GM23338 (cell line): ENCODE data around the gene HLCS.

ENCODE experiments used
- EZH2 ChIP-seq: fragments of 200-600 bp; sonication (generic); IDR thresholded peaks from one replicate; pipeline ENCODE4 v1.8.0; 2017; ENCODE audit warnings: antibody characterized with exemption, mild to moderate bottlenecking, low read depth; ENCODE audit not compliant: unreplicated experiment
- EZH2phosphoT487 ChIP-seq: fragments of 200-600 bp; sonication (generic); IDR thresholded peaks from one replicate; pipeline ENCODE4 v1.8.1; 2018; ENCODE audit warnings: antibody characterized with exemption; ENCODE audit not compliant: unreplicated experiment
- JUNB ChIP-seq: IDR thresholded peaks from one replicate; pipeline ENCODE4 v1.6.1; 2016; ENCODE audit warnings: antibody characterized with exemption; ENCODE audit not compliant: unreplicated experiment
- POLR2AphosphoS5 ChIP-seq: IDR thresholded peaks from 2 replicates; pipeline ENCODE4 v1.6.1; 2016; ENCODE audit warnings: antibody characterized with exemption, low read depth
- ZNF331 ChIP-seq: fragments of 250-450 bp; sonication (Bioruptor Pico); IDR thresholded peaks from 2 replicates; pipeline ENCODE4 v1.5.0; 2020; ENCODE audit warnings: low read depth, mild to moderate bottlenecking, moderate library complexity
- TF ChIP-seq, protein P1 (sequence below), 2 experiments: fragments of 200-600 bp in 1 of 2; sonication (generic) in 1 of 2; conservative IDR thresholded peaks; 2 replicates each; pipeline versions ENCODE4 v1.5.1 to v1.6.1; 2016 to 2017; ENCODE audit warnings: antibody characterized with exemption in 2 of 2, low read depth in 2 of 2, mild to moderate bottlenecking in 2 of 2, moderate library complexity in 1 of 2
- TF ChIP-seq, protein P2 (sequence below): IDR thresholded peaks from one replicate; pipeline ENCODE4 v1.6.1; 2018; ENCODE audit warnings: antibody characterized with exemption; ENCODE audit not compliant: unreplicated experiment
- TF ChIP-seq, protein P3 (sequence below): IDR thresholded peaks from 2 replicates; pipeline ENCODE4 v1.6.1; 2016; ENCODE audit warnings: antibody characterized with exemption

DNA sequence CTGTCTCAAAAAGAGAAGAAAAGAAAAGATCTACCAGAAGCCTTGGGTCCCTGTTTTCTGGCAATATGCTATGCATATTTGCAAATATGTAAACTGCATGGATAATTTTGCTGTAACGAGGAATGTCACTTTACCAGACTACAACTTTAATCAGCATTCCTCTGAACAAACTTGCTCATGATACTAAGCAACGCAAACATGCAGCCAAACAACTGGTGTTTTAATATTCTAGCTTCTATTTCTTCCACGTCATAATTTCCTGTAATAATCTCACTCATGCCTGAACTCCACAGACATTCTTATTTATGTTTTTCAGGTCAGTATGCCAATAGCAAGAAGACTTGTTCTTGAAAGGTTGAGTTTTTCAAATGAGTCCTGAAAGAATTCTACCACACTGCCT is 153.4 kb downstream of the HLCS start:
- TF ChIP-seq, protein P1, sequence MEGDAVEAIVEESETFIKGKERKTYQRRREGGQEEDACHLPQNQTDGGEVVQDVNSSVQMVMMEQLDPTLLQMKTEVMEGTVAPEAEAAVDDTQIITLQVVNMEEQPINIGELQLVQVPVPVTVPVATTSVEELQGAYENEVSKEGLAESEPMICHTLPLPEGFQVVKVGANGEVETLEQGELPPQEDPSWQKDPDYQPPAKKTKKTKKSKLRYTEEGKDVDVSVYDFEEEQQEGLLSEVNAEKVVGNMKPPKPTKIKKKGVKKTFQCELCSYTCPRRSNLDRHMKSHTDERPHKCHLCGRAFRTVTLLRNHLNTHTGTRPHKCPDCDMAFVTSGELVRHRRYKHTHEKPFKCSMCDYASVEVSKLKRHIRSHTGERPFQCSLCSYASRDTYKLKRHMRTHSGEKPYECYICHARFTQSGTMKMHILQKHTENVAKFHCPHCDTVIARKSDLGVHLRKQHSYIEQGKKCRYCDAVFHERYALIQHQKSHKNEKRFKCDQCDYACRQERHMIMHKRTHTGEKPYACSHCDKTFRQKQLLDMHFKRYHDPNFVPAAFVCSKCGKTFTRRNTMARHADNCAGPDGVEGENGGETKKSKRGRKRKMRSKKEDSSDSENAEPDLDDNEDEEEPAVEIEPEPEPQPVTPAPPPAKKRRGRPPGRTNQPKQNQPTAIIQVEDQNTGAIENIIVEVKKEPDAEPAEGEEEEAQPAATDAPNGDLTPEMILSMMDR (conservative IDR thresholded peaks at IDR 0.05; ENCODE audit: low read depth in 2 of 2): no peak
- TF ChIP-seq EZH2phosphoT487: no peak
- TF ChIP-seq POLR2AphosphoS5: no peak
- TF ChIP-seq, protein P2, sequence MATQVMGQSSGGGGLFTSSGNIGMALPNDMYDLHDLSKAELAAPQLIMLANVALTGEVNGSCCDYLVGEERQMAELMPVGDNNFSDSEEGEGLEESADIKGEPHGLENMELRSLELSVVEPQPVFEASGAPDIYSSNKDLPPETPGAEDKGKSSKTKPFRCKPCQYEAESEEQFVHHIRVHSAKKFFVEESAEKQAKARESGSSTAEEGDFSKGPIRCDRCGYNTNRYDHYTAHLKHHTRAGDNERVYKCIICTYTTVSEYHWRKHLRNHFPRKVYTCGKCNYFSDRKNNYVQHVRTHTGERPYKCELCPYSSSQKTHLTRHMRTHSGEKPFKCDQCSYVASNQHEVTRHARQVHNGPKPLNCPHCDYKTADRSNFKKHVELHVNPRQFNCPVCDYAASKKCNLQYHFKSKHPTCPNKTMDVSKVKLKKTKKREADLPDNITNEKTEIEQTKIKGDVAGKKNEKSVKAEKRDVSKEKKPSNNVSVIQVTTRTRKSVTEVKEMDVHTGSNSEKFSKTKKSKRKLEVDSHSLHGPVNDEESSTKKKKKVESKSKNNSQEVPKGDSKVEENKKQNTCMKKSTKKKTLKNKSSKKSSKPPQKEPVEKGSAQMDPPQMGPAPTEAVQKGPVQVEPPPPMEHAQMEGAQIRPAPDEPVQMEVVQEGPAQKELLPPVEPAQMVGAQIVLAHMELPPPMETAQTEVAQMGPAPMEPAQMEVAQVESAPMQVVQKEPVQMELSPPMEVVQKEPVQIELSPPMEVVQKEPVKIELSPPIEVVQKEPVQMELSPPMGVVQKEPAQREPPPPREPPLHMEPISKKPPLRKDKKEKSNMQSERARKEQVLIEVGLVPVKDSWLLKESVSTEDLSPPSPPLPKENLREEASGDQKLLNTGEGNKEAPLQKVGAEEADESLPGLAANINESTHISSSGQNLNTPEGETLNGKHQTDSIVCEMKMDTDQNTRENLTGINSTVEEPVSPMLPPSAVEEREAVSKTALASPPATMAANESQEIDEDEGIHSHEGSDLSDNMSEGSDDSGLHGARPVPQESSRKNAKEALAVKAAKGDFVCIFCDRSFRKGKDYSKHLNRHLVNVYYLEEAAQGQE: no peak
- TF ChIP-seq JUNB: no peak
- TF ChIP-seq, protein P3, sequence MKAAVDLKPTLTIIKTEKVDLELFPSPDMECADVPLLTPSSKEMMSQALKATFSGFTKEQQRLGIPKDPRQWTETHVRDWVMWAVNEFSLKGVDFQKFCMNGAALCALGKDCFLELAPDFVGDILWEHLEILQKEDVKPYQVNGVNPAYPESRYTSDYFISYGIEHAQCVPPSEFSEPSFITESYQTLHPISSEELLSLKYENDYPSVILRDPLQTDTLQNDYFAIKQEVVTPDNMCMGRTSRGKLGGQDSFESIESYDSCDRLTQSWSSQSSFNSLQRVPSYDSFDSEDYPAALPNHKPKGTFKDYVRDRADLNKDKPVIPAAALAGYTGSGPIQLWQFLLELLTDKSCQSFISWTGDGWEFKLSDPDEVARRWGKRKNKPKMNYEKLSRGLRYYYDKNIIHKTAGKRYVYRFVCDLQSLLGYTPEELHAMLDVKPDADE: no peak
- no peak for TF ChIP-seq EZH2
- no peak for TF ChIP-seq ZNF331 (CRISPR knock-in tag)
